HG03135 (cell line): ENCODE results near the gene ARFGAP1.
"Not testable (repeated sequence)": the region's sequence is repeated elsewhere in the genome, so short reads cannot be mapped to it uniquely, and the experiment has no call there.

Experiments used
- ATAC-seq: cut with Tn5 transposase; IDR thresholded peaks from one replicate; pipeline ENCODE4 v1.9.1; 2021; ENCODE audit warnings: mild to moderate bottlenecking, moderate library complexity; ENCODE audit not compliant: unreplicated experiment

The ARFGAP1 gene

DNA sequence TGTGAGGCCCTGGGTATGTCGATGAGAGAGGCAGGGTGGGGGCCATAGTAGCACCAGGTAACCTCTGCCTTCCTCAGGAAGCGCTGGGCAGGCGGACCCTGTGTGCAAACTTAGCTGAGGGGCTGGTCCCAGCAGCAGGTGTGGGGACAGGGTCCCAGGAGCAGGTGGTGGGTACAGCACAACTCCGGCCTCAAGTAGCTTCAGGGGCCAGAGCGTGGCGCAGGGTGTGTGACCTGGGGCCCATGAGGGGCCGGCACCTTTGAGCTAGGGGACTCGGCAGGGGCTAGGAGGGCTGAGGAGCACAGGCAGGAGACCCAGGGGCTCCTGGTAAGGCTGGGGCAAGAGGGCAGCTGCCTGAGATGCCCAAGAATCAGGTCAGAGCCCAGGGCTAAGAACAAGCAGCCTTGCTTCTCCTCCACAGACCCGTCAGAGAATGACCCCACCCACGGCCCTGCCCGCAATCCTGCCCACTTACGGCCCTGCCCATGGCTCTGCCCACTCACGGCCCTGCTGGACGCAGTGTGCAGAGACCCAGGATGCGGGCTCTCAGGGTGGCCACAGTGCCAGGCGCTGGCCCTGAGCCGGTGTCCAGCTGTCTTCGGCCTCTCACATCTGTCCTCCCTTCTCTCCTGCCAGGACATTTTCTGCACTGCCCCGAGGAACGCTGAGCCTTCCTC is 57.6 kb downstream of the ARFGAP1 start:
- ATAC-seq, result no peak

DNA sequence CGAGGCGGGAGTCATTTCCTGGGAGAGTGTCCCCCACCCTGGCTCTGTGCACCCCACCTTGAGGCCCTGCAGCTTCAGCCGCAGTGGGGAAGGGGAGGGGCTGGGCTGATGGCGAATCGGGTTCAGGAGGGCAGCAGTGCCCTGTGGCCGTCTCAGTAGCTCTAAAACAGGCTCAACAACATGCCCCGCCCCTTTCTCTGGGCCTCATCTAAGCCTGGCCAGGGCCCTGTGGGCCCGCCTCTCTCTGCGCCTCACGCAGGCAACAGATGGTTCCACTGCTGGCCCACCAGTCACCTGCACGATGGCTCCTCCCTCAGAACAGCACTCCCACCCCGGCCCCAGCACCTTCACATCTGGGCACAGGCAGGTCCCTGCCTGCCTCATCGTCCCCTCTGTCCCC is 58.3 kb downstream of the ARFGAP1 start:
- no peak for ATAC-seq

DNA sequence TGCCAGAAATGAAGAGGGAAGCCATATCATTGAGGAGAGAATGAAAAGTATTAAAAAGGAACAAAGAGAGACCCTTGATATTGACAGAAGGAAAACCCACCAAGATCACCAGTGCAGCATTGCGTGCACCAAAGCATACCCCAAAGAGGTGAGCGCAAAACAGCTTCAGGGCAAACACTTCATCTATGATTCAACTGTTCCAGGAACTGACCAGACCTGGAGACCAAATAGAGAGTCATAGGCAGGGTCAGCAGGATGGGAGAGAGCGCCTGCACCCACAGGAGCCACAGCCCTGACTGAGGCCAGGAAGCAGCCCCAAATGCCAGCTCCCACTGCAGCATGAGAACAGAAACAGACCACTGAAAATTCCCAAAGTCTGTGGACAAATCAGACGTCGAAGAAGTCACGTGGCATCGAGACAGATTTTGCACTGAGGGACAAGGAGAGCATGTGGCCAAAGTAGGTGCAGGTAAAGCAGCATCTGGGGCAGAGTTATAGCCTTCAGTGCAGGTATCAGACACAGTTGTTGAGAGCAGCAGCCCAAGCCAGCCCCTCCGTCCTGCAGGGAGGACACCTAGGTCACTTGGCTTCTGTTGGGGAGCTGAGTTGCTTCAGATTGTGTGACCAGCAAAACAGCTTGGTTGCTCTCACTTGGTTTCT is 59.3 kb downstream of the ARFGAP1 start:
- no peak for ATAC-seq

DNA sequence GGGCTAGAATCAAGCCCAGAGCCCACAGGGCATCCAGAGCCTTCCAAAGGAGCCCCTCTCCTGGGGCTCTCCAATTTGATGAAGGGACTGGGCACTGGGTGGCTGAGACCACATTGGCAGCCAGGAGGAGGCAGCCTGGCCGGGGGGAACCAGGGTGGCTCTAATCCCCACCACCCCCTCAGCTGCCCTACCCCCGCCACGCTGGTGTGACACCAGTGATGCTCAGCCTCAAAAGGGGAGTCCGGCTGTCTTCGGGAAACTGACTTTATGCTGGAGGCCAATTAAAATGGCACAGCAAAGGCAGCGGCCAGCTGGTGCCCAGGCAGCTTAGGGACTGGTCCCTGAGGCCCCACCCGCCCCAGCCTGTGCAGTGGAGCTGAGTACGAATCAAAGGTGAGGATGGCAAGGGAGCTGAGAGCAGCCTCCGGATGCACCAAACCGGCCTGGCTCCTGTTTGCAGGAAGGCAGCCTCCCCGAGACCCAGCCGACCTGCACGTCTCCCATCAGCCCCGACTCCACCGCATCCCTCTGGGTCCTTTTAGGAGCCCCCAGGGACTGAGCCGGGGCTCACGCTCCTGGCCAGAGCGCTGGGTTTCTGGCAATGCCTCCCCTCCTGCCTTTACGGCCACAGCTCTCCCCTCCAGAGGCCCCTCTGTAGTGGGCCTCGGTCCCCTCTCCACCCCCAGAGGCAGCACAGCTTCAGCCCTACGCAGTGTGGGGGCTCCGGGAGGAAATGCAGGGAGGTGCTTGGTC is 60.1 kb downstream of the ARFGAP1 start:
- no peak for ATAC-seq

DNA sequence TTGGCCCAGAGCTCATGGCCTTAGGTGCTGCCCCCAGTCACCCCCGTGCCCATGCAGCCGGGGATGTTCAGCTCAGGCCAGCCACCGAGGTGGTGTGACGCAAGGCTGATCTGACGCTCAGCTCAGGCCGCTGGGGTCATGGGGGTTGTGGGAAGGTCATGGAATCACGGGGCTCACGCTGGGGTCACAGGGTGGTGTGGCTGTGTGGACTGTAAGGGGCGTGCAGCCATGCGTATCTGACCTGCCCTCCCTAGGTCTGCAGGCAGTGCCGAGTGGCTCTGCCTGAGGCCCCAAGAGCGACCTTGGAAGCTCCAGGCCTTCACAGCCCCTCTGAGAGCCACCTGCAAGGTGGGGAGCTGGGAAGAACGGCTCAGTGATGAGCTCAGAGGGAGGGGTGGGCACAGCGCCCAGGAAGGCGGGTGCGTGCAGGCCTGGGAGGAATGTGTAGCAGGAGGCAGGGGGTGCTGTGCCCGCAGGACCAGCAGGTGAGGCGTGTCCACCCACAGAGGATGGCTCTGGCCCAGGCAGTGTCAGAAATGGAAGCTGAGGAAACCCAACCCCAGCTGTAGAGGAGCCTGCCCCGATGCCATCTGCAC is 60.7 kb downstream of the ARFGAP1 start:
- ATAC-seq, result no peak

DNA sequence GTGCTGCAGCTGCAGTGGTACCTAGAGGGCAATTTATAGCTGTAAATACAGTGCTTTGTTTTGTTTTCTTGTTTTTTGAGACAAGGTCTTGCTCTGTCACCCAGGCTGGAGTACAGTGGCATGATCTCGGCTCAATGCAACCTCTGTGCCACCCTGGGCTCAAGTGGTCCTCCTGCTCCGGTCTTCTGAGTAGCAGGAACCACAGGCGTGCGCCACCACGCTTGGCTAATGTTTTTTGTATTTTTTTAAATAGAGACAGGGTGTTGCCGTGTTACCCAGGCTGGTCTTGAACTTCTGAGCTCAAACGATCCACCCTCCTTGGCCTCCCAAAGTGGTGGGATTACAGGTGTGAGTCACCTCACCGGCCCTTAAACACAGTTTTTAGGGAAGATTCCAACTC is 61.7 kb downstream of the ARFGAP1 start:
- no peak for ATAC-seq

DNA sequence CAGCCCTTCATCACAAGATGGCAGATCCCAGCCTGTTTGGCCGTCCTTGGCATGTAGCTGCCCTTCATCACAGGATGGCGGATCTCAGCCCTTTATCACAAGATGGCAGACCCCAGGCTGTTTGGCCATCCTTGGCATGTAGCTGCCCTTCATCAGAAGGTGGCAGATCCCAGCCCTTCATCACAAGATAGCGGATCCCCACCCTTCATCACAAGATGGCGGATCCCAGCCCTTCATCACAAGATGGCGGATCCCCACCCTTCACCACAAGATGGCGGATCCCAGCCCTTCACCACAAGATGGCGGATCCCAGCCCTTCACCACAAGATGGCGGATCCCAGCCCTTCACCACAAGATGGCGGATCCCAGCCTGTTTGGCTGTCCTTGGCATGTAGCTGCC is 62.4 kb downstream of the ARFGAP1 start:
- ATAC-seq, result not testable (repeated sequence)

DNA sequence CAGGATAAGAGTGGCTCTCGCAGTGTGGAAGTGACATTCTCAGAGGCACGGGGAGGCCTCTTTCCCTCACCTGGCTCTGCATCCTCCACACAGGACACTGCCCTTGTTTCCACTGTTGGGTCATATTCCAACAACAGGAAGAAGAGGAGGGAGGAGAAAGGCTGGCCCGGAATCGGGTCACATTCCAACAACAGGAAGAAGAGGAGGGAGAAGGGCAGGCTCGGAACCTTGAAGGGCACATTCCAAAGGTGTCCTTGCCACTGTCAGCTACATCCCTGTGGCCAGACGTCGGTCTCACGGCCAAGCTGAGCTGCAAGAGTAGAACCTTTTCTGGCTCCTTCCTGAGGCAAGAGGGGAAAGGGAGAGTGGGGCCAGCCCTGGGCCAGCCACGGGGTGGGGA is 63.1 kb downstream of the ARFGAP1 start:
- no peak for ATAC-seq

DNA sequence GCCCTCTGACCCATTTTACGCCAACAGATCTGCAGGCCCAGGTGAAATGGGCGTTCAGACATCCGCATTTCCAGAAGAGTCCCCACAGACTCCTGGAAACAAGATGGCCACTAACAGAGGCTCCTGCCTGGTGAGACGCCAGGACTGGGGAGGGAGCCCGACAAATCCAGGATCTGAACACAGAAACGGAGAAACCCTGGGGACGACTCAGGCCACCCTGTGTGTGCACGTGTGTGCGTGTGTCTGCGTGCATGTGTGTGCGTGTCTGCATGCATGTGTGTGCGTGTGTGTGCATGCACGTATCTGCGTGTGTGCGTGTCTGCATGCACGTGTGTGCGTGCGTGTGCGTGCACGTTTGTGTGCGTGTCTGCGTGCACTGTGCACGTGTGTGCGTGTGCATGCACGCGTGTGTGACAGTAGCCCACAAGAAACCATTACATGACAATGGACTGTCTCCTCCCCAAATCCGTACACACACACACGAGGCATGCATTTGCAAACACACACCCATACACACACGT is 63.7 kb downstream of the ARFGAP1 start:
- no peak for ATAC-seq

DNA sequence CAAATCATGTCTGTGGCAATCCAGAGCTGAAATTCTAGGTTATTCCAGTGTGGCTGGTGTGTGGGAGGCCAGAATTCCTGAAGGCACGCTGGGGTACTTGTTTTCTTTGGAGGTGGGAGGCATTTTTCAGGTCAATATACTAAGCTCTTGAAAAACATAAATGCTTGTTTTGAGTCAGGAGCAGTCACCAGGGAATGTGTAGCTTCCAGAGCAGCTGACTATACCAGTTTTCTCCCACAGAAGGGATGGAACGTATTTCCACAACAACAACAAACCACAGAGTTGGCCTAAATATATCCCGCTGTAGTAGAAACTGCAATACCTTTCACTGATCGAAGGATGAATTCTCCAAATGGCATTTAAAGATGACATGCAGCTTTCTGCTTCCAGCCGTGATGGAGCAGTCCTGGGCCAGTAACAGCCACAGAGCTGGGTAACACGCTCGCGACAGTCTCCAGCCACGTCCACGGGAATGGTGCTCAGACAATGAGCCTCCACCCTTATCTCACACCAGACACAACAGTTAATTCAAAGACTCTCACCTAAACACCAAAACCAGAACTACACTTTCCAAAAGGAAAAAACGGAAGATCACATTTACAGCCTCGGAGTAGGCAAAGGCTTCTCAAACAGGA is 65.3 kb downstream of the ARFGAP1 start:
- no peak for ATAC-seq
